TTC549 (cell line): Measurements from ENCODE around the gene TLX2.

Experiments used
- FAIRE-seq: peaks from 2 replicates; lab custom pipeline; 2012; peaks lifted over from hg19 to GRCh38; lab: Jason Lieb, UNC

TLX2 gene

GRCh38 chr2:74496997-74497776, 17.1 kb upstream of the TLX2 start:
- FAIRE-seq = no peak

- FAIRE-seq = no peak
Measured at GRCh38 chr2:74497777-74498499, 16.3 kb upstream of the TLX2 start.

- FAIRE-seq = no peak
Measured at GRCh38 chr2:74498500-74499266, 15.6 kb upstream of the TLX2 start.

- FAIRE-seq = no peak
Measured at GRCh38 chr2:74499267-74499939, 14.8 kb upstream of the TLX2 start, which contains the start of gene LBX2. TSS of gene LBX2 (minus strand) at chr2:74499603. CDS start at chr2:74499537, 66 bp downstream.

GRCh38 chr2:74499940-74500577, 14.2 kb upstream of the TLX2 start:
- no peak for FAIRE-seq

GRCh38 chr2:74500578-74500946, 13.7 kb upstream of the TLX2 start:
- FAIRE-seq = no peak

GRCh38 chr2:74501335-74502071, 12.7 kb upstream of the TLX2 start:
- FAIRE-seq = no peak

GRCh38 chr2:74502147-74502719, 12.0 kb upstream of the TLX2 start:
- no peak for FAIRE-seq

GRCh38 chr2:74502720-74503505, 11.3 kb upstream of the TLX2 start:
- no peak for FAIRE-seq

GRCh38 chr2:74503506-74504475, 10.5 kb upstream of the TLX2 start:
- FAIRE-seq = no peak

GRCh38 chr2:74504591-74504990, 9.7 kb upstream of the TLX2 start:
- FAIRE-seq = no peak

GRCh38 chr2:74505448-74506246, 8.6 kb upstream of the TLX2 start:
- no peak for FAIRE-seq

- peak; percentile 58 for FAIRE-seq
Measured at GRCh38 chr2:74507145-74507925, 6.9 kb upstream of the TLX2 start, which contains the start of gene PCGF1. TSS of gene PCGF1 (minus strand) at chr2:74507695. CDS start at chr2:74507668, 27 bp downstream.

GRCh38 chr2:74507926-74508520, 6.2 kb upstream of the TLX2 start:
- no peak for FAIRE-seq

GRCh38 chr2:74510272-74510671, 4.0 kb upstream of the TLX2 start:
- FAIRE-seq = no peak
